ENCODE measurements around the gene PPP2R2B. TPM values are rescaled to one million over a fixed set of nuclear protein-coding genes. Genes with fewer than 3 reads are reported as not detected.

Gene PPP2R2B
- total RNA-seq, 6 experiments from 2014 or later = 0.15 to 0.77 (median 0.27) TPM

GRCh38 chr5:146788898-146789297 lies 89.7 kb downstream of the PPP2R2B start:
- Histone ChIP-seq H3K9me3 (no peaks in the 10 kb centered on the region), H3K27ac (no peak overlapping the region), H3K27me3 (no peaks in the 10 kb centered on the region), H3K4me3 (no peak overlapping the region), H3K4me1 (no peaks in the 10 kb centered on the region), H3K36me3 (no peaks in the 10 kb centered on the region)
- intact Hi-C loops (cut with DNase I) = no loop called here
- WGBS (ENCODE audit: insufficient coverage, low coverage, low lambda C conversion rate, missing lambda C conversion rate) = 42% methylated on average over 2 of the region's 2 CpGs
- ATAC-seq (no peak), DNase-seq (no peak)
- no peak for TF ChIP-seq POLR2A (IDR thresholded peaks at IDR 0.05)
- TF ChIP-seq, protein P1, sequence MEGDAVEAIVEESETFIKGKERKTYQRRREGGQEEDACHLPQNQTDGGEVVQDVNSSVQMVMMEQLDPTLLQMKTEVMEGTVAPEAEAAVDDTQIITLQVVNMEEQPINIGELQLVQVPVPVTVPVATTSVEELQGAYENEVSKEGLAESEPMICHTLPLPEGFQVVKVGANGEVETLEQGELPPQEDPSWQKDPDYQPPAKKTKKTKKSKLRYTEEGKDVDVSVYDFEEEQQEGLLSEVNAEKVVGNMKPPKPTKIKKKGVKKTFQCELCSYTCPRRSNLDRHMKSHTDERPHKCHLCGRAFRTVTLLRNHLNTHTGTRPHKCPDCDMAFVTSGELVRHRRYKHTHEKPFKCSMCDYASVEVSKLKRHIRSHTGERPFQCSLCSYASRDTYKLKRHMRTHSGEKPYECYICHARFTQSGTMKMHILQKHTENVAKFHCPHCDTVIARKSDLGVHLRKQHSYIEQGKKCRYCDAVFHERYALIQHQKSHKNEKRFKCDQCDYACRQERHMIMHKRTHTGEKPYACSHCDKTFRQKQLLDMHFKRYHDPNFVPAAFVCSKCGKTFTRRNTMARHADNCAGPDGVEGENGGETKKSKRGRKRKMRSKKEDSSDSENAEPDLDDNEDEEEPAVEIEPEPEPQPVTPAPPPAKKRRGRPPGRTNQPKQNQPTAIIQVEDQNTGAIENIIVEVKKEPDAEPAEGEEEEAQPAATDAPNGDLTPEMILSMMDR (IDR thresholded peaks at IDR 0.05) = no peak

DNA sequence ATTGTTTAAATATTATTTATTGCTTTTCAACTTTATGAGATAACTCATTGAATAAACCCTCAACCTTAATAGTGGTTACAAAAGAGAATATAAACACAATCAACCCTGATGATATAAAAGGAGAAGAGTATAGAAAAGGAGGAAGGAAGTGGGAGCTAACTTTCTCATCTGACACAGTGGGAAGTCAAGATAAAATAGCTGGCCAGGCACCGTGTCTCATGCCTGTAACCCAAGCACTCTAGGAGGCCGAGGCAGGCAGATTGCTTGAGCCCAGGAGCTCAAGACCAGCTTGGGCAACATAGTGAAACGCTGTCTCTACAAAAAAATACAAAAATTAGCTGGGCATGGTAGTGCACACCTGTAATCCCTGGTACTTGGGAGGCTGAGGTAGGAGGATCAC lies 93.5 kb downstream of the PPP2R2B start:
- H3K4me3 ChIP-seq = no peak overlapping the region
- H3K36me3 ChIP-seq = no peaks in the 10 kb centered on the region
- no peak overlapping the region for H3K27ac ChIP-seq
- H3K4me1 ChIP-seq = no peaks in the 10 kb centered on the region
- no peaks in the 10 kb centered on the region for H3K27me3 ChIP-seq
- no peaks in the 10 kb centered on the region for H3K9me3 ChIP-seq
- ATAC-seq = peak in 1 of 4 donors; percentile 43
- intact Hi-C loops (cut with DNase I) = no loop called here
- WGBS (ENCODE audit: insufficient coverage, low coverage, low lambda C conversion rate, missing lambda C conversion rate) = 51% methylated on average over 3 of the region's 3 CpGs
- no peak for DNase-seq
- no peak for TF ChIP-seq POLR2A (IDR thresholded peaks at IDR 0.05)
- TF ChIP-seq, protein P1 (IDR thresholded peaks at IDR 0.05) = no peak

DNA sequence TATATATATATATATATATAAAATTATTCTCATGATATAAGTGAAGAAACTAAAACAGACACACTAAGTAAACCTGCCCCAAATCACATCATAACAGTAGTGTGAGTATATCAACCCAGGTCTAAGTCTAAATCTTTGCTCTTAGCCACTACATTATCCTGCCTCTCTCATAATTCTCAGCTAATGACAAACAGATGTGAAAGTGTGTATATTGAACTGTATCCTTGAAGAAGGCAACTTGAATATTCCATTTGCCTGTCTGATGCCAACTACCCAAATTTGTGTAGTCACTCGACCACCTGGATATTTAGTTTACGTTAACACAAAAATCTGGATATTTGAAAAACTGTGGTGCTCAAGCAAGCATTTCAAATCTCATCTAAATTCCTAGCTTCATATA lies 97.4 kb downstream of the PPP2R2B start:
- intact Hi-C loops (cut with DNase I) = no loop called here
- H3K27me3 ChIP-seq = no peaks in the 10 kb centered on the region
- no peak for DNase-seq
- 81% methylated on average over 2 of the region's 2 CpGs for WGBS (ENCODE audit: insufficient coverage, low coverage, low lambda C conversion rate, missing lambda C conversion rate)
- ATAC-seq = no peak
- no peak overlapping the region for H3K27ac ChIP-seq
- H3K9me3 ChIP-seq = no peaks in the 10 kb centered on the region
- H3K4me3 ChIP-seq = no peak overlapping the region
- H3K36me3 ChIP-seq = no peaks in the 10 kb centered on the region
- TF ChIP-seq POLR2A (IDR thresholded peaks at IDR 0.05) = no peak
- TF ChIP-seq, protein P1 (IDR thresholded peaks at IDR 0.05) = no peak
- H3K4me1 ChIP-seq = no peaks in the 10 kb centered on the region

- TF ChIP-seq, protein P1 (IDR thresholded peaks at IDR 0.05) = no peak
- TF ChIP-seq POLR2A (IDR thresholded peaks at IDR 0.05) = no peak
- intact Hi-C loops (cut with DNase I) = no loop called here
- Histone ChIP-seq H3K27ac (no peak overlapping the region), H3K27me3 (no peaks in the 10 kb centered on the region), H3K4me1 (no peaks in the 10 kb centered on the region), H3K4me3 (no peak overlapping the region), H3K9me3 (no peaks in the 10 kb centered on the region), H3K36me3 (no peaks in the 10 kb centered on the region)
- no peak for DNase-seq
- 70% methylated on average over 8 of the region's 10 CpGs for WGBS (ENCODE audit: insufficient coverage, low coverage, low lambda C conversion rate, missing lambda C conversion rate)
- ATAC-seq = no peak
Measured at GRCh38 chr5:146779211-146779869, 99.2 kb downstream of the PPP2R2B start.
